ENCODE measurements around the gene STK11IP.

DNA sequence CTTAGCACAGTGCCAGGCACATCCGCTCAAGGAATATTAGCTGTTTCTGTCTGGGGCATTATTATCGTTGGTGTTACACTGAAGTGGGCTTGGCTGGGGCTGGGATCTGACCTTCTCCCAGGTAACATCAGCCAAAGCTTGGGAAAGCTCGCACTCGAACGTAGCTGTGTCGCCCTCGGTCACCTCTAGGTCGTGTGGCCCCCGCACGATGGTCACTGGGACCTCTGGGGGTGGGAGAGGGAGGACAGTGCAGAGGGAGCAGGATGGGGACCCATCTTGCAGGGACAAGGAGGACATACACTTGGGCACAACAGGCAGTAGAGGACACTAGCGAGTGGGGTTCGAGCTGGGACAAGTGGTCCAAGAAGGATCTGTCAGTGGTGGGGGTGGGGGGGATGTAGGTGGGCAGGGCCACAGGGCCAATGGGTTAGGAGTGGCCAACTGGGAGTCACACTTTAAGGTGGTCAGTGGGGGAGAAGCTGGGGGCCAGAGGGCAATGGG lies 44.1 kb upstream of the STK11IP start:
- no peak for TF ChIP-seq POLR2A (IDR thresholded peaks at IDR 0.05)
- no peak for TF ChIP-seq CTCF (IDR thresholded peaks at IDR 0.05)

Measured in esophagus squamous epithelium (tissue), 4 donors.